Endothelial cell of umbilical vein (primary cell): ENCODE data around the gene DISP2. TPM values are rescaled to one million over a fixed set of nuclear protein-coding genes. Genes with fewer than 3 reads are reported as not detected.

ENCODE experiments used
- BruUV-seq: library from RNA; stranded (reverse); fragments of 400-500 nt; replicated peaks from 2 replicates; lab custom pipeline; 2021; lab: Mats Ljungman, UMichigan
- CTCF ChIA-PET: fragments of 300-600, 350-600 bp; sonication (Branson Sonifier 250); formaldehyde crosslinking; loops from one replicate; lab custom pipeline; 2021; ENCODE audit warnings: antibody characterized with exemption, inconsistent platforms; lab: Charles Lee
- POLR2A ChIA-PET: fragments of 300-600, 350-600 bp; sonication (Branson Sonifier 250); formaldehyde crosslinking; loops from one replicate; lab custom pipeline; 2021; ENCODE audit warnings: antibody characterized with exemption, inconsistent platforms; lab: Charles Lee
- DNase-seq: peaks from one replicate; pipeline ENCODE4 v3.0.0-alpha.2; 2011; ENCODE audit warnings: low read depth, low spot score
- FAIRE-seq: peaks from 2 replicates; lab custom pipeline; 2011; peaks lifted over from hg19 to GRCh38; lab: Jason Lieb, UNC
- H2AFZ ChIP-seq: 2 replicates; pipeline ENCODE4 v1.6.0; 2012; ENCODE audit warnings: low read depth, low read length, control low read depth, inconsistent platforms
- H3K27ac ChIP-seq: 2 replicates; pipeline ENCODE4 v1.5.1; 2011; ENCODE audit warnings: low read depth, mild to moderate bottlenecking, control low read depth, low read length, moderate library complexity; ENCODE audit not compliant: insufficient read depth
- H3K27me3 ChIP-seq, 2 experiments: 2 replicates each; pipeline versions ENCODE4 v1.6.0 to v1.6.1; 2011; ENCODE audit warnings: low read length in 2 of 2, mixed read lengths in 1 of 2; ENCODE audit not compliant: control insufficient read depth in 2 of 2, insufficient read depth in 2 of 2
- H3K36me3 ChIP-seq, 2 experiments: 2 replicates in 1 of 2; 3 replicates in 1 of 2; pipeline ENCODE4 v1.5.1; 2011; ENCODE audit warnings: low read length in 2 of 2, mild to moderate bottlenecking in 1 of 2, moderate library complexity in 1 of 2; ENCODE audit not compliant: control insufficient read depth in 2 of 2, insufficient read depth in 2 of 2; ENCODE audit errors: extremely low read depth in 1 of 2
- H3K4me1 ChIP-seq: 3 replicates; pipeline ENCODE4 v1.5.1; 2011; ENCODE audit warnings: mild to moderate bottlenecking, low read length; ENCODE audit not compliant: control insufficient read depth, insufficient read depth; ENCODE audit errors: extremely low read depth
- H3K4me2 ChIP-seq: 2 replicates; pipeline ENCODE4 v1.6.1; 2011; ENCODE audit warnings: low read length, control low read depth, mixed read lengths; ENCODE audit not compliant: insufficient read depth
- H3K4me3 ChIP-seq, 3 experiments: fragments of 200-600 bp in 1 of 3; sonication (generic), shearing (Covaris generic) in 1 of 3; replicated peaks in 1 of 3; 2 replicates each; pipeline ENCODE4 v1.5.1; 2011 to 2016; ENCODE audit warnings: control low read depth in 3 of 3, low read length in 3 of 3, mild to moderate bottlenecking in 2 of 3, inconsistent platforms in 1 of 3, low read depth in 1 of 3, moderate library complexity in 1 of 3; ENCODE audit not compliant: insufficient read depth in 1 of 3
- H3K79me2 ChIP-seq: 2 replicates; pipeline ENCODE4 v1.6.0; 2012; ENCODE audit warnings: low read length, inconsistent platforms; ENCODE audit not compliant: control insufficient read depth, insufficient read depth
- H3K9ac ChIP-seq: replicated peaks from 2 replicates; pipeline ENCODE3; 2011; ENCODE audit warnings: low read length, control low read depth; ENCODE audit not compliant: insufficient read depth; ENCODE audit errors: extremely low read depth
- H3K9me1 ChIP-seq: replicated peaks from 3 replicates; pipeline ENCODE4 v1.6.0; 2011; ENCODE audit warnings: mild to moderate bottlenecking, low read length; ENCODE audit not compliant: control insufficient read depth, insufficient read depth; ENCODE audit errors: extremely low read depth
- H3K9me3 ChIP-seq: replicated peaks from 2 replicates; pipeline ENCODE4 v1.5.1; 2012; ENCODE audit warnings: low read length, inconsistent platforms; ENCODE audit not compliant: control insufficient read depth, insufficient read depth
- H4K20me1 ChIP-seq: replicated peaks from 2 replicates; pipeline ENCODE3; 2011; ENCODE audit warnings: mild to moderate bottlenecking, low read length; ENCODE audit not compliant: control insufficient read depth, insufficient read depth; ENCODE audit errors: extremely low read depth
- CTCF ChIP-seq, 2 donors: IDR thresholded peaks; 1 replicate in 1 of 2; 2 replicates in 1 of 2; pipeline ENCODE4 v1.5.1; 2011; ENCODE audit warnings: low read length in 2 of 2, mild to moderate bottlenecking in 2 of 2, moderate library complexity in 2 of 2, control low read depth in 1 of 2, inconsistent platforms in 1 of 2, low read depth in 1 of 2; ENCODE audit not compliant: insufficient read depth in 1 of 2; ENCODE audit errors: extremely low read depth in 1 of 2
- FOS ChIP-seq: IDR thresholded peaks from 2 replicates; pipeline ENCODE4 v1.6.1; 2011; ENCODE audit warnings: mild to moderate bottlenecking, low read length, moderate library complexity, borderline replicate concordance; ENCODE audit not compliant: insufficient read depth
- GATA2 ChIP-seq: IDR thresholded peaks from 2 replicates; pipeline ENCODE4 v1.7.0; 2011; ENCODE audit warnings: low read depth, mild to moderate bottlenecking, moderate library complexity, mixed read lengths, low read length; ENCODE audit not compliant: insufficient read length, insufficient read depth
- JUN ChIP-seq: IDR thresholded peaks from 2 replicates; pipeline ENCODE4 v1.6.1; 2011; ENCODE audit warnings: borderline replicate concordance, low read depth; ENCODE audit not compliant: insufficient read length, insufficient read depth
- MAX ChIP-seq: IDR thresholded peaks from 2 replicates; pipeline ENCODE4 v1.6.1; 2011; ENCODE audit not compliant: insufficient read depth, insufficient read length
- MYC ChIP-seq: IDR thresholded peaks from one replicate; pipeline ENCODE4 v1.6.1; 2011; ENCODE audit warnings: mild to moderate bottlenecking, low read depth, low read length
- dilution Hi-C: fragments of 300-500 bp; cut with MboI; formaldehyde crosslinking; loops from one replicate; pipeline ENCODE4 v1.15.0; 2019; ENCODE audit warnings: low sequenced_read_pairs; ENCODE audit not compliant: extremely low pct_ligation_motif_present
- intact Hi-C: fragments of 100-400 bp; cut with micrococcal nuclease; formaldehyde crosslinking; loops from one replicate; pipeline ENCODE4 v1.10.0; 2022
- polyA plus RNA-seq, 4 experiments: library from polyadenylated mRNA; depleted of rRNA in 3 of 4; stranded (reverse) in 3 of 4; unstranded in 1 of 4; fragments of >200 nt; gene quantifications; 2 replicates each; pipeline versions ENCODE4 v1.2.1 to v1.2.3, GENCODE V29; 2011 to 2012; ENCODE audit warnings: missing spikeins in 1 of 4
- total RNA-seq: library from RNA; stranded (reverse); gene quantifications from 2 replicates; pipeline ENCODE4 v1.2.3, GENCODE V29; 2021

DISP2 gene
- total and polyA plus RNA-seq, 2 donors (not counting 3 experiments of a cell fraction or from before 2014, with no cell fraction given): 0.10 to 1.2 TPM

GRCh38 chr15:40379853-40380252 is 21.8 kb downstream of the DISP2 start:
- CTCF ChIA-PET: interaction anchor here (1.7 kb wide), 1 partner anchor 57 kb away, joined by 5 read pairs; the partner anchor contains the start of gene INAFM2
- no TSS peak for BruUV-seq

More at GRCh38 chr15:40379853-40380252, 21.8 kb downstream of the DISP2 start:
- H4K20me1 ChIP-seq: no peaks in the 10 kb centered on the region
- no peaks in the 10 kb centered on the region for H3K9me1 ChIP-seq
- no peaks in the 10 kb centered on the region for H3K36me3 ChIP-seq
- H3K4me3 ChIP-seq: no peak overlapping the region
- dilution Hi-C loops: no loop called here
- FAIRE-seq: peak; percentile 75
- H3K4me1 ChIP-seq: peaks cover 19% of the 10 kb centered on the region
- no peak overlapping the region for H3K27ac ChIP-seq
- no peak overlapping the region for H3K9ac ChIP-seq
- POLR2A ChIA-PET: no interaction called here
- H3K27me3 ChIP-seq: no peaks in the 10 kb centered on the region
- H3K4me2 ChIP-seq: peak overlapping the region; percentile 10
- H2AFZ ChIP-seq: peak overlapping the region; percentile 77
- peak; percentile 75 for DNase-seq
- H3K9me3 ChIP-seq: no peaks in the 10 kb centered on the region
- intact Hi-C loops: no loop called here
- TF ChIP-seq MYC (no peak), MAX (no peak), JUN (no peak), CTCF (IDR thresholded peaks at IDR 0.05; ENCODE audit: extremely low read depth in 1 of 2, insufficient read depth in 1 of 2, low read depth in 1 of 2, low read length in 2 of 2) (no peak), GATA2 (no peak), FOS (peak; percentile 9)
- H3K79me2 ChIP-seq: peaks cover 20% of the 10 kb centered on the region
